Liver (tissue), 3 donors: ENCODE results near the gene RABAC1.

Experiments
- JUND ChIP-seq, 2 donors: IDR thresholded peaks; 2 replicates each; pipeline ENCODE4 v1.6.1; 2016; ENCODE audit warnings: antibody characterized with exemption in 2 of 2
- MAX ChIP-seq: IDR thresholded peaks from 2 replicates; pipeline ENCODE4 v1.6.1; 2016; ENCODE audit warnings: antibody characterized with exemption
- NR2F2 ChIP-seq: IDR thresholded peaks from 2 replicates; pipeline ENCODE4 v1.6.1; 2016; ENCODE audit warnings: antibody characterized with exemption
- RAD21 ChIP-seq, 2 donors: IDR thresholded peaks; 2 replicates each; pipeline ENCODE4 v1.6.1; 2016; ENCODE audit warnings: antibody characterized with exemption in 2 of 2, mild to moderate bottlenecking in 2 of 2
- REST ChIP-seq: IDR thresholded peaks from 2 replicates; pipeline ENCODE4 v1.6.1; 2016; ENCODE audit warnings: antibody characterized with exemption, mild to moderate bottlenecking
- TAF1 ChIP-seq: conservative IDR thresholded peaks from 2 replicates; pipeline ENCODE4 v1.6.1; 2016; ENCODE audit warnings: antibody characterized with exemption, mild to moderate bottlenecking
- YY1 ChIP-seq: IDR thresholded peaks from 2 replicates; pipeline ENCODE4 v1.6.1; 2016; ENCODE audit warnings: antibody characterized with exemption, mild to moderate bottlenecking
- TF ChIP-seq, protein P1 (sequence below): fragments of 150-350 bp; IDR thresholded peaks from 2 replicates; pipeline ENCODE4 v1.5.1; 2017; ENCODE audit warnings: improper control_type of control experiment, low read depth, low read length; ENCODE audit not compliant: missing input control
- donor health status: healthy.
- donor health status: healthy.

DNA sequence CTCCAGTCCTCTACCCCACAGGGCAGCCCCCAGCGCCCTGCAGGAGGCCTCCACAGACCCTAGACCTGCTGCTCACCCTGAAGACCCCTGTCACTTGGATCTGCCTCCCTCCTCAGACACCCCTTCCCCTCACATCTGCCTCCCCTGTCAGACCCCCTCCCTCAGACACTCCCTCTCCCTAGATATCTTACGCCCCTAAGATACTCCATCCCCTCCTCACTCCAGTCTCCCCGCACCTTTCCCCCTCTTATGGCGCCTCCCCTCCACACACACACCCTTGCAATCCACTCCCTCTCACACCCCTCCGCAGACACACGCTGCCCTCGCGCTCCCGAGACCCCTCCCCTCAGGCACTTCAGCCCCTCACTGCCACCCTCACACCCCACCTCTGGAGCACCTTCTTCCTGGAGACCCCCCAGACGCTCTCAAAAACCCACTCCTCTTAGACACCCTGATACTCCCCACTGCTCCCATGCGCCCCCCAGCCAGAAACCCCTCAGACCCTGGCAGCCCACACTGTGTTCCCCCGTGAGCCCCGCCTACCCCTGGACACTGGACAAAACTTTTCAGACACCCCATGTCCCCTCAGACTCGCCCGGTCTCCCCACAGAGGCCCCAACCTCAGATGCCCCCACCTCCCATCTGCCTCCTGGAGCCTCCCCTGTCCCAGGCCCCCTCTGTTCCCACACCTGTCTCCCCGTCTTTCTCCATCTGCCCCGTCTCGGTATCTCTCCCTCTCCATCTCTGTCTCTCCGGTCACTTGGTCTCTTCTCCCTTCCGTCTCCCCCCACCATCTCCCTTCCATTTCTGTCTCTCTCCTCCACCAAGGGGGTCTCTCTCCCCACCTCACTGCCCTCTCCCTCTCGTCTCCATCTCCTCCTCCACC is 45.3 kb downstream of the RABAC1 start:
- no peak for TF ChIP-seq YY1
- no peak for TF ChIP-seq NR2F2
- TF ChIP-seq, protein P1, sequence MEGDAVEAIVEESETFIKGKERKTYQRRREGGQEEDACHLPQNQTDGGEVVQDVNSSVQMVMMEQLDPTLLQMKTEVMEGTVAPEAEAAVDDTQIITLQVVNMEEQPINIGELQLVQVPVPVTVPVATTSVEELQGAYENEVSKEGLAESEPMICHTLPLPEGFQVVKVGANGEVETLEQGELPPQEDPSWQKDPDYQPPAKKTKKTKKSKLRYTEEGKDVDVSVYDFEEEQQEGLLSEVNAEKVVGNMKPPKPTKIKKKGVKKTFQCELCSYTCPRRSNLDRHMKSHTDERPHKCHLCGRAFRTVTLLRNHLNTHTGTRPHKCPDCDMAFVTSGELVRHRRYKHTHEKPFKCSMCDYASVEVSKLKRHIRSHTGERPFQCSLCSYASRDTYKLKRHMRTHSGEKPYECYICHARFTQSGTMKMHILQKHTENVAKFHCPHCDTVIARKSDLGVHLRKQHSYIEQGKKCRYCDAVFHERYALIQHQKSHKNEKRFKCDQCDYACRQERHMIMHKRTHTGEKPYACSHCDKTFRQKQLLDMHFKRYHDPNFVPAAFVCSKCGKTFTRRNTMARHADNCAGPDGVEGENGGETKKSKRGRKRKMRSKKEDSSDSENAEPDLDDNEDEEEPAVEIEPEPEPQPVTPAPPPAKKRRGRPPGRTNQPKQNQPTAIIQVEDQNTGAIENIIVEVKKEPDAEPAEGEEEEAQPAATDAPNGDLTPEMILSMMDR, result no peak
- TF ChIP-seq MAX, result no peak
- no peak for TF ChIP-seq REST
- no peak for TF ChIP-seq JUND (IDR thresholded peaks at IDR 0.05)
- no peak for TF ChIP-seq RAD21 (IDR thresholded peaks at IDR 0.05)
- TF ChIP-seq TAF1, result no peak
